GM20431 (cell line): Measurements from ENCODE around the gene MRPL41.
"Not testable (repeated sequence)": the region's sequence is repeated elsewhere in the genome, so short reads cannot be mapped to it uniquely, and the experiment has no call there.

Source experiments
- in situ Hi-C: fragments of 300-500 bp; cut with MseI, MboI; formaldehyde crosslinking; loops from one replicate; pipeline ENCODE4 v1.15.0; 2020; ENCODE audit warnings: low sequenced_read_pairs; ENCODE audit not compliant: unreplicated experiment

The MRPL41 gene

DNA sequence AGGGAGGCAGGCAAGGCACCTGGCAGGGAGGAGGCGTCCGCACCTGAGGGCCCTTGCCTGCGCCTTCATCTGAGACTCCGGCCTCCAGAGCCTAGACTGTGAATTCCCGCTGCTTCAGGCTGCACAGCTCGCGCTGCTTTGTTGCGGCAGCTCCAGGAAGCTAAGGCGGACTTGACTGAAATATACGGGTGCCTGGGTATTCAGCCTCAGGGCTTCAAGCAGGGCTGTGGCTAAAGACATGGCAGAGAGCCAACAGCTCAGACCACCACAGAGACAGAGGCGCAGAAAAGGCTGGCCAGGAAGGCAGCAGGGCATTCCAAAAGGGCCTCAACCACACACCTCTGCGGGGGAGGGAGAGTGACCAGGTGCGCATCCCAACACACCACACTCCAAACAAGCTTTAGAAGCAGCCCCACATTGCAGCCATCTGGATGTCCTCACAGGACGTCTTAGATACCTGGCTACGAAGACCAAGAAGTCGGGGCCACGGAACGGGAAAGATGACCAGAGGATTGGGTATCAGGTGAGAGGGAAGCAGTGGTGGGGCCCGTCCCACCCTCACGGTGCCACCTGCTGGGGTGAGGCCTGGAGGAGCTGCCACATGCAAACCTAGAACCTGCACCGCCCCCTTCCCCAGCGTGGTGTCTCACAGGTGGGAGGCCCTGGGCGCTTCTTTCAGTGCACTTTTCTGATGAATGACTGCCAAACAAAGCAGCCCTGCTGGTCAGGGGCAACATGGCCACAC is 28.7 kb downstream of the MRPL41 start:
- in situ Hi-C loops: no loop called here

DNA sequence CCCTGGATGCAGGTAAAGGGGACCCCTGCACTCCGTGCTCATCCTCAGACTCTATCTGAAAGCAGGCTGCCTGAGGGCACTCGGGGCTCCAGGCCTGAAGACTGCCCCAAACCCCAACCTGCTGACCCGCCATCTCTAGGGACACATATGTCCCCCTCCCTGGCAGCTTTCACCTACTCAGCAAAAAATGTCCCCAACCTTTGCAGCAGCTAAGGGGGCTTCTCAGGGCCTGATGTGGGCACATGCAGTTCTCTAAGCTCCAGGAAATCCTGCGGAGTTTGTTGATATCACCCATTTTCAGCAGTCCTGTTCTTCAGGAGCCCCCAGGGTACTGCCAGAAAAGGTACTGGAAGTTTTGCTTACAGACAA is 29.3 kb downstream of the MRPL41 start:
- in situ Hi-C loops: no loop called here

DNA sequence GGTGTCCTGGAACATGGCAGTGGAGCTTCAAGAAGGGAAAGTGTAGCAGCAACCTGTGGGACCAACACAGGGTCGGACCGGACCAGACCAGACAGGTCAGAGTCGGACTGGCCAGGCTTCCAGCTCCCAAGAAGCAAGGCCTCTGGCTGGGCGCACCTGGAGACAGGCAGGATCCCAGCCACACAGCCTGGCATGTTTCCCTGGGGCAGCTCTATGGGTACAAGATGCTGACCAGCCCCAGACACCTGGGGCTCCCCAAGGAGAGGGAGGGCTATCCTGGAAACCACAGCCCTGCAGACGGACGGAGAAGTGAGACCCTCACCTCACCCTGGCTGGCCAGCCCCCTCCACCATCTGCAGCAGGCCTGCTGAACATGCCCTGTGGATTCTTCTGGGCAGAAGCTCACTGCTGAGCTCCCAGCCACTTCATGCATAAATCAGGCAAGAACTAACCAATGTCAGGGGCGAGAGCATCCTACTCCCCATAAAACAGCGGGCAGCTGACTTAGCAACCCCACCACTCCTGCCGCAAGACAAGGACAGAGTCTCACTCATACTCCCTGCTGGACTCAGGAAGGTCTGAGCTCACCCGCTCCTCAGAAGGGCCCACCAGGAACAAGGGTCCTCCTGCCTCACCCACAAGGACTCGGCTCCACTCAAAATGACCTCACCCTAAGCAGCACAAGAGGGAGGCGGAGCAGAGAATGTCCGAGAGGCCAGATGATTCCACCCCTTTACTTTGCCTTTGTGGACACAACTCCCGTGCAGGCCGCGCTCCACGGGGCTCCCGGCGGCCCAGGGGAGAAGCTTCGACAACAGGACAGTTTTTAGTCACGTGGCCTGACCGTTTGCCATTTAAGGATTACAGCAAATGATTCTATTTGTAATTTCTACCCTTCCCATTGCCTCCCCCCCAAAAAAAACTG is 29.9 kb downstream of the MRPL41 start:
- in situ Hi-C loops: no loop called here

DNA sequence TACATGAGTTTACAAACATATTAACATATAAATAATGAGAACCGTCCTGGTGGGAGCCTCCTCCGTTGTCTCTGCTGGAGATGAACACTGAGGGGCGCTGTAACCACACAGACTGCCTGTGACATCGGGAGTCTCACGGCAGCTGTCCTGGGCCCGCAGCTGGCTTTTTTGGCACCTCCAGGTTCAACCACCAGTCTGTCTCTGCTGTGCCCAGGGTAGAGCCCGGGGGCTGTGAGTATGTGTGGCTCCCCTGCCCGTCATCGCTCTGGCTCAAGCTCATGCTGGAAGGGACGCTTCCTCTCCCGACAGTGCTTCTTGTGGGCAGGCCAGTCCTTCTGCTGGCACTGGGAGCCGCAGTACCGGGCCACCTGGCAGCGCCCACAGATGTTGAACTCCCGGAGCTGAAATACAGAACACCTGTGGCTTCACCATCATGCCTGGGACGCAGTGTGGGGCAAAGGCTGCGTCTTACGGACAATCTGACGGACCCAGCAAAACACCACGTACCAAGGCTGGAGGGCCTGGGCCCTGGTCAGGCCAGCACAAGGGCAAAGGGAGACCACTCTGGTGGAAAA is 30.7 kb downstream of the MRPL41 start:
- in situ Hi-C loops: no loop called here

DNA sequence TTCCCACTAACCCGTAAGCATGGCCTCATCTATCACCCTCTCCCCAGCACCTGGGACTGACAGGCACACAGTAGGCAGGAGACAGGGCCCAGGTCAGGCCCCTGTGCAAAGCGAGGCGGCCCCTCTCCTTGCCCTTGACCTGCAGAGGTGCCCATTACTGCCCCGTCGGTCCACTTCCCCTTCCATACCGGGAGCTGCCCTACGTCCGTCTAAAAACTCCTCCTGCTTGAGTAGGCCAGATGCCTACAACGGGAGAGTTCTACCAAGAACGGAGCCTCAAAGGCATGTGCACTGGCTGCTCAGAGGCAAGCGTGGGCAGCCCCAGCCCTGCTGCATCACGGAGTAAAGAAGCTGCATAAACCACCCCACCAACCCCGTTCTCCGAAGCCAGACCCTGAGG is 31.7 kb downstream of the MRPL41 start:
- in situ Hi-C loops: no loop called here

DNA sequence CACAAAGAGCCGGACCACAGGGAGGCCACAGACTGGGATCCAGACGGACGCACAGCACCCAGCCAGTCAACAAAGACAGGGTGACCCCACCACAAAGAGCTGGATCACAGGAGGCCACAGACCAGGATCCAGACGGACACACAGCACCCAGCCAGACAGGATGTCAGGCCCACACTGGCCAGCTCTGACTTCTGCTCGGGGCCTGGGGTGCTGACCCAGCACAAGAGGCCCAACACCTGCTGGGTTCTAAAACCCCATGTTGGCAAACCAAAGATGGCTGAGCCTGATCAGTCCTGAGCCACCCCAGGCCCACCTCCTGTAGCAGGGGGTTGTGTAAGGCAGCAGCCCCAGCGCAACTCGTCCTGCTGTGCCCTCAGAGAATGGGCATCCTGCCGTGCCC is 32.3 kb downstream of the MRPL41 start:
- in situ Hi-C loops: no loop called here

DNA sequence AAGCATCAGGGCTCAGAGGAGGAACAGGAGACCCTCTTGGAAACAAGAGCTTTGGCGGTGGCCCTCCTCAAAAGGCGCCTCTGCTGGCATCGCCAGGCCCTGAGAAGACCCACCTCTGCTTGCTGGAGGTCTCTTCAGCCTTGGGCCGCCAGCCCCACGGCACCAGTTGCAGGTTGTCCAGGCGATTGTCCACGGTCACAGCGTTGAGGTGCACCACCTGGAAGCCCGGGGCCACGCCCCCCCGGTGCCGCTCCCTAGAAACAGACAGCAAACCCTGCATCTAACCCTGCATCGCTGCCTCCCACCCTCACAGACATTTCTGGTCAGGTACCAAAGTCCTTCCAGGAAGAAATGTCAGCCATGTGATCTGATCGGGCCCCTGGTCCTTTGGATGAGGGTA is 35.2 kb downstream of the MRPL41 start:
- in situ Hi-C loops: no loop called here

DNA sequence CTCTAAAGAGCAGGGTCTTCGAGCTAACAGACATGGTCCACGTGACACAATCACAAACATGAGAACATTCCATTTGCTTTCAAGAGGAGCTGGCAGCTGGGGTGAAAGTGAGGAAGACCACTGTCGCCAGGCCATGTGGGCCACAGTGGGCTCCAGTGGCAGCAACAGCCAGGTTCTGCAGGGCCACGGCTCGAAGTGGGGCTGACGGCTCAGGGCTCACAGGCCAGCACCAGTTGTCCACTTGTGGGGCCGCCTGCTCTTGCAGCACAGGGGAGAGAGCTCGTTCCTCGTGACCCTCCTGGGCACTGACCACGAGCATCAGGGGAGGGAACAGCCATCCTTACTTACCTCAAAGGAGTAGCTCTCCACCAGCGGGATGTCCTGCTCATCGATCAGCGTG is 36.6 kb downstream of the MRPL41 start:
- in situ Hi-C loops: no loop called here

DNA sequence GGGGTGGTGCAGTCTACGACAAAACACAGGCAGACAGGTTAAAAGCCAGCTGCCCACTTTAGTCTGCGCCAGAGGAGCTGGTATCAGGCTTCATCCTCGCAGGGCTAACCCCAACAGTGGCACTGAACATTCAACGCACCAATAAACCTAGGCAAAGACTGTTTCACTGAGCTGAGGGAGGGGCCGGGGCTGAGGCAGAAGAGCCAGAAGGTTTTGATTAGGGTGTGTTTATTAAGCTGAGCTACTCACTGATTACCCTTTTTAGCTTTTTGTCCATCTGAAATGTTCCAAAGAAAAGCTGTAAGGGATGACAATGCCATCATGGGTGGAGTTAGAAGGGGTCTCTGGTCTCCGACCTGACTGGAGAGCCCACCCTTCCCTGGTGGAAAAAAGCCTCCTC is 37.2 kb downstream of the MRPL41 start:
- in situ Hi-C loops: no loop called here

DNA sequence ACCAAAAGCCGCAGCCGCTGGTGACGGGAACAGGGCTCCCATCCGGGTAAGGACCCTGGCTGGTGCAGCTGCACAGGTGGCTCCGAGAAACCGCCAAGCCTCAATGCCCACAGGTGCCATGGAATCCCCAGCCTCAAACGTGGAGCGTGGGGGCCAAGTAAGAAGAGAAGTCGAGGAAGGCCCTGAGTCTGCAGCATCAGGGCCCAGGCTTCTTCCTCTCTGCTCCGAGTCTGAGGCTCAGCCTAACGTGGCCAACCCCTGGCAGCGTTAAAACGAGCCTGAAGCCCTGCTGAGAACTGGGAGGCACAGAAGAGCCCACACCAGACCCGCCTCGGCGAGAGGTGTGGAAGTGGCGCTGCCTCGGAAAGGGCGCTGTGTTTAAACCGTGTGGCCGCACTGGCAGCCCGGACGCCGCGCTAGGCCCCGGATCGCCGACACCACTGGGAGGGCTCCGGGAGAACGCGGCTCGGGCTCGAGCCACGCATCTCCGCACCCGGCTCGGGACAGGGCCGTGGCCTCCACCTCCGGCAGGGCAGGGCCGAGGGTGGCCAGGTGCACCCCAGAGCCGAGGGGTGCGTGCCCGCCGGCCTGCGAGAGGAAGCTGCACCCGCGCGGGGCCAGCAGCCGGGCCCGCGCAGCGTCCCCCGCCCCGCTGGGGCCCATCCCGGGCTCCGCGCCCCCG is 37.9 kb downstream of the MRPL41 start:
- in situ Hi-C loops: no loop called here

DNA sequence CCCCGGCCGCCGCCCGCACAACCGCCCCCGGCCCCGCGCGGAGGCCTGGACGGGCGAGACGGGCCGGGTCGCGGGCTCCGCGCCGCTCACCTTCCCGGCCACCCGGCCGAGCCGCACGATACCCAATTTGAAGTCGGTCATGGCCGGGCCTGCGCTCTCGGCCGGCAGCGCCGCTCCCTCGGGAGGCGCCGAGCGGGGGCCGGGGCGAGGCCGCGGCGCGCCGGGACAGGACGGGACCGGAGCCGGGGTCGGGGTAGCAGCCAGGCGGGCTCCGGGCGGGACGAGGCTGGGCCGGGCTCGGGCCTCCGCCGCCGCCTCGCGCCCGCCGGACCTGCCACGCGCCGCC is 38.4 kb downstream of the MRPL41 start:
- in situ Hi-C loops: no loop called here

DNA sequence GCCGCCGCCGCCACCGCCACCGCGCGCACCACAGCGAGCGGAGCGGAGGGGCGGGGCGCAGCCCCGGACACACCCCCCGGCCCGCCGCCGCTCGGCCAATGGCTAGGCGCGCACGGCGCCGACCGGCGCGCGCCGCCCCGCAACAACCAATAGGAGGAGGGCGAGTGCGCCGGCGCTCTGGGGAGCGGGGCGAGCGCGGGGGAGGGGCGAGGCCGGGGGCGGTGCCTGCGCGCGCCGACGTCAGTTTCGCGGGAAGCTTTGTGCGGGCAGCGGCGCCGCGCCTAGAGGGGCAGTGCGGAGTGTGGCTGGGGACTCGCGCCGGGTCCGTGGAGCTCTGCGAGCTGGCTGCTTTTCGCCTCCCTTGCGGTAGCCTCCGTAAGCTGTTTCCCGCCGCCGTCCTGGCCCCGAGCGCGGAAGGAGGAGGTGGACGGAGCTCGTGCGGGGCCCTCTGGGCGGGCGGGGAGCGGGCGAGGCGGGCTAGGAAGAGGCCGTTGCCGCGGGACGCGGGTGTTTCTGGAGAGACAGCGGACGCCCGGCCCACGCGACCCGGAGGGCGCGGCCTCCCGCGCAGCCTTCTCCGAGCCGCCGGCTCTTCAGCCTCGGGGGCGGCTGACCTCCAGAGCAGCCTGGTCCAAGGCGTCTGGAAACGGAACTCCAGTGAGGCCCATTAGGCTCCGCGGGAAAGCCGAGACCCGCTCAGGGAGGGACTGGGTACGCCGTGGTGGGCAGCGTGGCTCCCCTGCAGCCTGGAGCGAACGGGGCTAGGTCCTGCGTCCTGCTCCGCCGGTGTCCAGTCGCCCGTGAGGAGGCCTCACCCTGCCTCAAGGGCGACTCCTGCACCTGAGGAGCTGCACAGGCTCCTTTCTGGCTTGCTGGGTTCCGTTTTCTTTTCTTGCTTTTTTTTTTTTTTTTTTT is 39.0 kb downstream of the MRPL41 start, which contains the start of gene ZMYND19:
Gene ZMYND19, minus strand, starts transcription at position 44 of the 915 bp plus-strand sequence. CDS start 249 bp downstream, outside the sequence.
- in situ Hi-C loops: no loop called here

DNA sequence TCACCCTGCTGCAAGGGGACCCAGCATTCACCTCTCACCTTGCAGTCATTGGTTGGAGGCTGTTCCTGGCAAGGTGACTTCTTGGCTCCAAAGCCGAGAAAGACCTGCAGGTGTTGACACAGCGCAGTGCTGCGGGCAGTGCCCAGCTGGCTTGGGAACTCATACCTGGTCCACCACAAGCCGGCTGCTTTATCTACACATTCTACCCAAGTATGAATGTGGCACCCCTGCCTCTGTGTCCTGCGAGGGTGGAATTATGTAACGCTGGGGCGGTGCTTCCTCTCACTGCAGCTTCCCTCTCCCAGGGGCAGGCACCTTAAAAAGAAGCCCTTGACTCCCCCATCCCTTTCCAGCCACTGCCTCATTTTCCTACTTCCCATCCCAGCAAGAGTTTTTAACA is 41.1 kb downstream of the MRPL41 start:
- in situ Hi-C loops: no loop called here

DNA sequence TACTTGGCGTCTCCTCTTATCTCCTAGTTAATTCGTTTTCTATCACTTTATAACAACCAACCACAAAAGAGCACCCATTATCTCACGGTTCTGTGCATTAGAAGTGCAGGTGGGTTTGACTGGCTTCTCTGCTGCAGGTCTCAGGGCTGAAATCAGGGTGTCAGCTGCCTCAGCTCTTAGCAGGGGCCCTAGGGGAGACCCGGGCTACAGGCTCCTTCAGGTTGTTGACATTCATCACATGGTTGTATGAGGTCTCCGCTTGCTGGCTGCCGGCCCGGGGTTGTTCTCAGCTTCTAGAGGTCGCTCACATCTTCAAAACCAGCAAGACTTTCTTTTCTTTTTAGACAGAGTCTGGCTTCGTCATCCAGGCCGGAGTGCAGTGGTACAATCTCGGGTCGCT is 41.5 kb downstream of the MRPL41 start:
- in situ Hi-C loops: no loop called here

DNA sequence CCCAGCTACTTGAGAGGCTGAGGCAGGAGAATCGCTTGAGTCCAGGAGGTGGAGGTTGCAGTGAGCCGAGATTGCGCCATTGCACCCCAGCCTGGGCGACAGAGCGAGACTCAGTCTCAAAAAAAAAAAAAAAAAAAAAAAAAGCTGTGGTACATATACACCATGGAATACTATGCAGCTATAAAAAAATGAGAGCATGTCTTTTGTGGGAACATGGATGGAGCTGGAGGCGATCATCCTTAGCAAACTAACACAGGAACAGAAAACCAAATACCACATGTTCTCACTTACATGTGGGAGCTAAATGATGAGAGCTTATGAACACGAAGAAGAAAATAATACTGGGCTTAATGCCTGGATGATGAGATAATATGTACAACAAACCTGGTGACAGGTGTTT is 44.9 kb downstream of the MRPL41 start:
- in situ Hi-C loops: not testable (repeated sequence)

DNA sequence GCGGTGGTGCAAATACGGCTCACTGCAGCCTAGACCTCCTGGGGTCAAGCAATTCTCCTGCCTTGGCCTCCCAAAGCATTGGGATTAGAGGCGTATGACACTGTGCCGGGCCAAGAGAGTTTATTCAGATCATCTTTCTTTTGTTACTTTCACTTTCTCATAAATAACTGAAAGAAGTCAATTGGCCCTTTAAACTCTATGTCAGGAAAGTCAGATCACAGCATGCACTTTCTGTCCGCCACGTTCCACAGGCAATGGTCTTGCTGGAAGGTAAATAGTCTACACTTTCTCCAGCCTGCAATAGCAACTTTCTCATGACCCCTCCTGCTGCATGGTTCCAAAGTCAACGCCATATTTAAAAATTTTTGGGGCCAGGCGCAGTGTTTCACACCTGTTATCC is 47.3 kb downstream of the MRPL41 start:
- in situ Hi-C loops: no loop called here
